NCI-H2107 treated with DMSO at 0.1 percent for 48 hours (cell line): ENCODE results near the gene TEX101.

Experiments
- DNase-seq: peaks from one replicate; lab custom pipeline; 2025; ENCODE audit not compliant: unreplicated experiment; lab: John Stamatoyannopoulos, UW

Gene TEX101

DNA sequence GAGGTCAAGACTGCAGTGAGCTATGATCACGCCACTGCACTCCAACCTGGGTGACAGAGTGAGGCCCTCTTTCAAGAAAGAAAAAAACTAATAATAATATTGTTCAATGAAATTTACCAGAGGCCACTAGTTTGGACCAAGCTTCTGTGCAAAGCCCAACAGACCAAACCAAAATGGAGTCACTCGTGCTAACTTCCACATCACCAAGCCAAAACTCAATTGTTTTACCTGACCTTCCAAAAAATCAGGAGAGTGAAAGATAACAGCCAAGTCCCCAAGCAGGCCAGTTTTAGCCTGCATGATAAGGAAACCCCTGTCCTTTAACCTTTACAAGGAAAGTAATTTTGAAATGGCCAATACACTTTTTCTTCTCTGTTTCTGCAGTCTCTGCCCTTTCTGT is 30.7 kb downstream of the TEX101 start:
- no peak for DNase-seq

DNA sequence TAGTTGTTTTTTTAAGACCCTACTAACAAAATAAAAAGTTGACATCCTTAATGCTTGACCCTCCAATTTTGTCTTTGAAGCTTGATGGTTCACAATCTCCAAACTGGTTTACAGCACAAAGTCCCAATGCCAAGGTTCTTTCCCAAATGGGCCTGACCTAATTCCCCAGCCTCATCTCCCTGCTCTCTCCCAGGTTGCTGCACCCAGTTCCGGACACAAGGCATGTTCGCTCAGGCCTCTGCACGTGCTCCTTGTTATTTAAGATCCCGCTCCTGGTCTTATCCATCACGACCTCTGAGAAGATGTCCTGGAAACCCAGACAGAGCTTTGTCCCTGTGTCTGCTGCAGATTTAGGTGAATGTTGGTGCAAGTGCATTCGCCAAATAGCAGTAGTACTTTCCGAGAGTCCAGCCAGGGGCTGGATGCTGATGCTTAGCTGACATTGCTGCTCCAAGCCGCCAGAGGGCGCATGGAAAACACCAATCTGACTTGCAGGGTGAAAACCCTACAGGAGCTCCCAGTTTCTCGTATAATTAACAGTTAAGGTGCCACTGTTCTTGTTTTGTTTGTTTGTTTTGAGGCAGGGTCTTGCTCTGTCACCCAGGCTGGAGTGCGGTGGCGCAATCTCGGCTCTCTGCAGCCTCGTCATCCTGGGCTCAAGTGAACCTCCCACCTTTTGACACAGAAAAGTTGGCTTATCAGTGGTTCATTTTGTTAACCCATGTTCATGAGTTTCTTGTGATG is 32.2 kb downstream of the TEX101 start:
- DNase-seq = peak; percentile 43

- DNase-seq = no peak
These were observed 33.0 kb downstream of the TEX101 start for GRCh38 chr19:43447655-43448054.

DNA sequence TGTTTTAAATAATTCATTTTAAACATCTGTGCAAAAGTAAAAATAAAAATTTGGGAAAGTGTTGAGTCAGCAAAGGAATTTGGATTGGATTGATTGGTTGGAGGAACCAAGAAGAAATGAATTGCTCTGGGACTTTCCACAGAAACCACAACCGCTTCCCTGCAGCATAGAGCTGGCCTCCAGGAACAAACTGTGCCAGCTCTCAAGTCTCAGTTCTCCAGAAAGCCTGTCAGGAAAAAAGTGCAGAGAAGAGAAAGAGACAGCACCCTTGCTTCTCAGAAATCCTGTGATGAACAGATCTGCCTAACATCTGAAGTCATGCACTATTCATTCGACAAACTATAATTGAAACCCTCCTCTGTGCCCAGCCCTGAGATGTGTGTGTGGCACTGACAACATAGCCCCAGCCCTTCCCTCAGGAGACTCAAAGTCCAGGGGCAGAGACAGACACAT is 35.9 kb downstream of the TEX101 start:
- DNase-seq = no peak

- DNase-seq = no peak
These were observed 37.9 kb downstream of the TEX101 start for GRCh38 chr19:43452582-43452981.

GRCh38 chr19:43454031-43454430 is 39.3 kb downstream of the TEX101 start:
- DNase-seq = no peak

DNA sequence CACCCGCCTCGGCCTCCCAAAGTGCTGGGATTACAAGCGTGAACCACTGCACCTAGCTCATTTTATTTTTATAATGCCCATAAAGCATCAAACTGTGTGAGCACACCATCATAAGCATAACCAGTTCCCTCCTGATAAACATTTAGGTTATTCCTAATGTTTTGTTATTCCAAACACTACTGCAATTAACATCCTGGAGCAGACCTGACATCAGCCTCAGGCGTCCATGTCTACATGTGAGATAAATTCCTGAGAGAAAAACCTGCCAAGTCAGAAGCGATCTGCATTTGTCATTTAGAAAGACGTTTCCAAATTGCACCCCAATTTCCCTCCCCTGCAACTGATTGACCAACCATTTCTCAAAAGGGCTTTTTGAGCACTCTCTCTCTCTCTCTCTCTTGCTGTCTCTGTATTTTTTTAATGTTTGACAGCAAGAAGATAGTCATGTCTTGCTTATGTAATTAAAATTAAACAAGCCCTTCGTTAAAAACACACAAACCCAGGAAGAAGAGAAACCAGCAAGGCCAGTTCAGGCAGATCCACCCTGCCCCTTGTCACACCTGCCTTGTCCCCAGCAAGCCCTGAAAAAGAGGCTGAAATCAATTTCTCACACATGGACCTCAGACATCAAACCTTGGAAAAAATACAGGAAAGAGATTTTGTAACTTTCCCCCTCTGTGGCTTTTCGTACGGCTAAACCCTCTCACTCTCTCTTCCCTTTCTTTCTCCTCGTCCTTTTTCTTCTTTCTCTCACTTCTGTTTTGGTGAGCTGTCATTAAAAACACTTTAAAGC is 40.8 kb downstream of the TEX101 start:
- DNase-seq = no peak

DNA sequence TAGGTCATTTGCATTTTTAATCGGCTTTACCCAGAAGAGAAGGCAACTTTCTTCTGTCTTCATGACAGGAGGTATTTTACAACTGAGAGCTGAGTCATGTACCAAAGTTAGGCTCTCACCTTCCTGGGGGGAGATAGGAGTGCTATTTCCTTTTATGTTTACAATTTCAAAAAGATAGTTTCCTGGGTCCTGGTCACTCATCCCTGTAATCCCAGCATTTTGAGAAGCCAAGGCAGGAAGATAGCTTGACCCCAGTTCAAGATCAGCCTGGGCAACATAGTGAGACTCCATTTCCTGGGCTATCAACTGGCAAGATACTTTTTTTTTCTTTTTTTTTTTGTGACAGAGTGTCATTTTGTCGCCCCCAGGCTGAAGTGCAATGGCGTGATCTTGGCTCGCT is 43.1 kb downstream of the TEX101 start:
- no peak for DNase-seq

DNA sequence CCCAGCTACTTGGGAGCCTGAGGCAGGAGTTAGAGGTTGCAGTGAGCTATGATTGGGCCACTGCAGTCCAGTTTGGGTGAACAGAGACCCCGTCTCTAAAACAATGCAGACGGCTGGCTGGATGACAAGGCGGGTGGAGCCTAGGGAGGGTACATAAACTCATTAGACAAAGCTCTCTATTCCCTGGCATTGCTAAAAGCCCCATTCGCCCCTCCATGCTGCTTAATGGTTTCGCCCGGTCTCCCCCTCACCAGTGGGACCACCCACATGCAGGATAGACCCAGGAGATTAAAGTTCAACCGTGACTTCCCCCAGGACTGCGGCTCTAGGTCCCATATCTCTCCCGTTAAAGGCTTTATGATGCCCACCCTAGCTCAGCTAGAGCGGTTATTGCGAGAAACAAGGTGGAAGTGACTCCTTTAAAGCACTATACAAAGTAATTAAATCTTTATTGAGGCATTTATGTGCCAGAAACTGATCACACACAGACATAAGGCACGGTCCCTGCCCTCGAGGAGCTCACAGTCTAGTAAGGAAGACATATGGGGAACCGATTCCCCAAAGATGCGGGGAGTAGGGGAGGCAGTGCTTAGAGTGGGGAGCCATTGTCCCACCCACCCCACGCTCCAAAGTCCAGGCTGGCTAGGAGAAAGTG is 45.8 kb downstream of the TEX101 start:
- no peak for DNase-seq

- no peak for DNase-seq
These were observed 46.6 kb downstream of the TEX101 start for GRCh38 chr19:43461303-43461702.

DNA sequence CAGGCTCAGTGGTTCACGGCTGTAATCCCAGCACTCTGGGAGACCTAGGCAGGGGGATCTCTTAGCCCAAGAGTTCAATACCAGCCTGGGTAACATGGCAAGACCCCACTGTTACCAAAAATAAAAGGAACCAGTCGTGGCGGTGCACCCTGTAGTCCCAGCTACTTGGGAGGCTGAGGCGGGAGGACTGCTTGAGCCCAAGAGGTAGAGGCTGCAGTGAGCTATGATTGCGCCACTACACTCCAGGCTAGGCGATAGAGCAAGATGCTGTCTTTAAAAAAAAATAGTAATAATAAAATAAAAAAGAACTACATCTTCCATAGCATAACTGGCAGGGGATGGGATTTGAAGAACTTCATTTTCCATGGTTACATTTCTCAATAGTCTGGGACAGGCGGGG is 47.7 kb downstream of the TEX101 start:
- no peak for DNase-seq

DNA sequence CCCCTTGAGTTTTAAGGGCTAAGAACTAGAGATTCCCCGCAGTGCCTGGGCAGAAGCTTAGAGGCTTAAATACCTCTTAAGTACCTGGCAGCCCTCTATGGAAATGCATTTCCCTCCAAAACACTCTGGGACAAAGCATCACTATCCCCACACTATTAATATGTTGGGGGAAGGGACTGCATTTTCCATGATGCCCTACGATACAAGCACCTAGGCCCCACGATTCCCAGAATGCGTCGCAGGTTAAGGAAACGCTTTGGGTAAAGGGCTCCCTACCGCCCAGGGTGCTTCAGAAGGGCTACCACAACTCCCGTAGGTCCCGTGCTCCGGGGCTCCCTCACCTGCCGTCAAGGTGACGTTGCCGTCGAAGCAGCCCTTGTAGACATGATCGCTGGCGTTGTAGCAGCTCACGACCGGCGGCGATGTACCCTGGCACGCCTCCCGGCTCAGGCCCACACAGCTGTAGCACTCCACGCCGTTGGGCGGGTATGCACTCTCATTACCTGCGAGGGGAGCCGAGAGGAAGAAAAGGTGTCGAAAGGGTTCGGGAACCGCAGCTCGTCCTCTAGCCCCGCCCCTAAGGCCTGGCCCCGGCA is 48.2 kb downstream of the TEX101 start:
- no peak for DNase-seq

- peak; percentile 17 for DNase-seq
These were observed 48.9 kb downstream of the TEX101 start for GRCh38 chr19:43463381-43464133.

DNA sequence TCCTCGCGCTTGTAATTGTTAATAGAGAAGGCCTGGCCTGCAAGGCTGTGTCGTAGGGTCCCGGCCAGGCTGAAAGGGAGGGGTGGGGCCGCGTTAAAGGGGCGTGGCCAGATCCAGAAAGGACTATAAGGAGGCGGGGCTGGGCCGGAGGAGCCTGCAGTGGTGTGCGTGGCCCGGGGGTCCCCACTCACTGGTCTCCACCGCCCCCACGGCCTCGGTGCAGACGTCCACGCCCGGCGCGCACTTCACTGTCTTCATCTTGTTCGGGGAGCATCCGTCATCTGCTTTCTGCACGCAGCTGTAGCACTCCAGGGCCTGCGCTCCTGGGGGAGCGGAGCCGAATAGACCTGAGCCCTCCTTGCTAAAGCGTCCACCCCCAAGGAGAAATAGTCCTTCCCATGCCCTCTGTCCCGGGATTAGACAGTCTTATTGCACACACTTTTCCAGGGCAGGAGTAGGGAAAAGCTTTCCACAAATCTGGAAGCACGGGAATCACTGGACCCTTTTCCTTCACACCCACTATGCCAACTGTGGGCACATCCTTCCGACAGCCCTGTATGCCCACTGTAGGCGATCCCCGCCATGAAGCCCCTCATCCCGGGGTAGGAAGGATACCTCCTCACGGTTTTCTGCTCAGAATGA is 49.6 kb downstream of the TEX101 start:
- DNase-seq = no peak

GRCh38 chr19:43465468-43466120 is 50.9 kb downstream of the TEX101 start, which contains the start of gene LYPD3:
Gene LYPD3, minus strand, starts transcription at chr19:43465608. Its CDS starts 37 bp downstream, at chr19:43465571.
- DNase-seq = no peak

DNA sequence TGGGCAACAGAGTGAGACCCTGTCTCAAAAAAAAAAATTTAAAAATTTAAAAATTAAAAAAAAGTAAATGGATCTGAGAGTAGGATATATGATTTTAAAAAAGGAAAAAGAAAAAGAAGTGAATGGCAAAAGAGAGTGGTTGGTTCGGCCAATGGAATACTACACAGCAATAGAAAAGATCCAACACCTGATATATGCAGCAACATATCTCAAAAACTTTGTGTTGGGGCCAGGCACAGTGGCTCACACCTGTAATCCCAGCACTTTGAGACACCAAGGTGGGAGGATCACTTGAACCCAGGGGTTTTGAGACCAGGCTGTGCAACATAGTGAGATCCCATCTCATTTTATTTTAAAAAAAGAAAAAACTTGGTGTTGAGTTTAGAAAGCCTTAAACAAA is 52.1 kb downstream of the TEX101 start:
- no peak for DNase-seq

DNA sequence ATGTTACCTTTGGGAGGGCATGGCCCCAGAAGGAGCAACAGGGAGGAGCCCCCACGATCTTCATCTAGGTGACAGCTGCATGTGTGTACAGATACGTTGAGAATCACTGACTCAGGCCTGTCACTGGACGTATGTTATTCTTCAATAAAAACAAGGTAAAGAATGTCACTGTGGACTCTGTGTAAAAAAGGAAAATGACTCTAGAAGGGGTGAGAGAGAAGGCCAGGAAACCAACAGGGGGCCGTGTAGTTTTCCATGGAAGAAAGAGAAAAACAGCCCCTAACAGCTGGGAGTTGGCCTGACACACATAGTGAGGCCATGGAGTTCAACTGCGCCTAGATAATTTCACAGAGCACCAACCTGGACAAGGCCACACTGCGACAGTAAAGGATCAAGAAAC is 52.6 kb downstream of the TEX101 start:
- DNase-seq = no peak

GRCh38 chr19:43467730-43468129 is 53.0 kb downstream of the TEX101 start:
- no peak for DNase-seq
